Smooth muscle cell (in vitro differentiated cells): Measurements from ENCODE around the gene TBPL2. TPM values are rescaled to one million over a fixed set of nuclear protein-coding genes. Genes with fewer than 3 reads are reported as not detected.
"Not testable (repeated sequence)": the region's sequence is repeated elsewhere in the genome, so short reads cannot be mapped to it uniquely, and the experiment has no call there.

Experiments used
- DNase-seq: peaks from one replicate; lab custom pipeline; 2025; ENCODE audit not compliant: unreplicated experiment; lab: John Stamatoyannopoulos, UW
- H2AFZ ChIP-seq: fragments of 200-600 bp; sonication (generic); 2 replicates; pipeline ENCODE4 v1.6.0; 2016; ENCODE audit warnings: antibody characterized with exemption, low read depth, mild to moderate bottlenecking
- H3F3A ChIP-seq: fragments of 200-600 bp; sonication (generic); 2 replicates; pipeline ENCODE4 v1.6.0; 2017; ENCODE audit warnings: antibody characterized with exemption, low read depth
- H3K27ac ChIP-seq: fragments of 200-600 bp; sonication (generic); 2 replicates; pipeline ENCODE4 v1.5.1; 2016; ENCODE audit warnings: low read depth, mild to moderate bottlenecking
- H3K27me3 ChIP-seq: fragments of 200-600 bp; sonication (generic); 2 replicates; pipeline ENCODE4 v1.6.1; 2016; ENCODE audit warnings: low read depth, mild to moderate bottlenecking
- H3K36me3 ChIP-seq: fragments of 200-600 bp; sonication (generic); 2 replicates; pipeline ENCODE4 v1.5.1; 2016; ENCODE audit warnings: low read depth
- H3K4me1 ChIP-seq: fragments of 200-600 bp; sonication (generic); 2 replicates; pipeline ENCODE4 v1.5.1; 2016; ENCODE audit warnings: low read depth
- H3K4me2 ChIP-seq: fragments of 200-600 bp; sonication (generic); 2 replicates; pipeline ENCODE4 v1.6.0; 2016; ENCODE audit warnings: mild to moderate bottlenecking
- H3K4me3 ChIP-seq: fragments of 200-600 bp; sonication (generic); 2 replicates; pipeline ENCODE4 v1.5.1; 2016; ENCODE audit warnings: mild to moderate bottlenecking
- H3K79me2 ChIP-seq: fragments of 200-600 bp; sonication (generic); 2 replicates; pipeline ENCODE4 v1.6.0; 2016; ENCODE audit warnings: low read depth, mild to moderate bottlenecking
- H3K9ac ChIP-seq: fragments of 200-600 bp; sonication (generic); 2 replicates; pipeline ENCODE4 v1.6.0; 2016; ENCODE audit warnings: low read depth
- H3K9me3 ChIP-seq: fragments of 200-600 bp; sonication (generic); replicated peaks from 2 replicates; pipeline ENCODE4 v1.5.1; 2016; ENCODE audit warnings: low read depth
- H4K20me1 ChIP-seq: fragments of 200-600 bp; sonication (generic); 2 replicates; pipeline ENCODE4 v1.6.0; 2016; ENCODE audit warnings: low read depth
- CTCF ChIP-seq: fragments of 200-600 bp; sonication (generic); IDR thresholded peaks from 2 replicates; pipeline ENCODE4 v1.5.1; 2017; ENCODE audit warnings: borderline replicate concordance, mild to moderate bottlenecking, antibody characterized with exemption; ENCODE audit not compliant: insufficient read depth, poor library complexity, severe bottlenecking
- WGBS: methylation state at CpG from one replicate; pipeline ENCODE4 v1.1.7; 2016; ENCODE audit warnings: low lambda C conversion rate; 5-methylcytosine and 5-hydroxymethylcytosine counted together
- polyA plus RNA-seq: library from polyadenylated mRNA; unstranded; fragments of >200 nt; fragmentation: Nextera tagmentation; extraction: Ambion mirVana; gene quantifications from 2 replicates; pipeline ENCODE4 v1.2.1, GENCODE V29; 2016
- total RNA-seq: library from RNA; depleted of rRNA; stranded (reverse); fragments of >200 nt; gene quantifications from 2 replicates; pipeline ENCODE4 v1.2.3, GENCODE V29; 2014

The TBPL2 gene
- total and polyA plus RNA-seq, 2 experiments from 2014 or later, result not detected

GRCh38 chr14:55423969-55424368 is 16.4 kb downstream of the TBPL2 start:
- Histone ChIP-seq H3K9me3 (no peaks in the 10 kb centered on the region), H3K4me2 (no peak overlapping the region), H3F3A (no peaks in the 10 kb centered on the region), H4K20me1 (no peaks in the 10 kb centered on the region), H2AFZ (no peak overlapping the region), H3K36me3 (no peaks in the 10 kb centered on the region), H3K27ac (no peak overlapping the region), H3K9ac (no peak overlapping the region), H3K79me2 (no peaks in the 10 kb centered on the region), H3K27me3 (no peaks in the 10 kb centered on the region), H3K4me1 (no peaks in the 10 kb centered on the region), H3K4me3 (no peak overlapping the region)
- DNase-seq, result no peak
- 31% methylated on average over 2 of the region's 2 CpGs for WGBS
- TF ChIP-seq CTCF, result no peak

DNA sequence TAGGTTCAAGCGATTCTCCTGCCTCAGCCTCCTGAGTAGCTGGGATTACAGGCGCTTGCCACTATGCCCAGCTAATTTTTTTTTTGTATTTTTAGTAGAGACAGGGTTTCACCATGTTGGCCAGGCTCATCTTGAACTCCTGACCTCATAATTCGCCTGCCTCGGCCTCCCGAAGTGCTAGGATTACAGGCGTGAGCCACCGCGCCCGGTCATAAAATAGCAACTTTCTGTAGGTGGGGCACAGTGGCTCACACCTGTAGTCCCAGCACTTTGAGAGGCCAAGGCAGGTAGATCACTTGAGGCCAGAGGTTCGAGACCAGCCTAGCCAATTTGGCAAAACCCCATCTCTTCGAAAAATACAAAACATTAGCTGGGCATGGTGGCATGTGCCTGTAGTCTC is 18.1 kb downstream of the TBPL2 start:
- H3K4me3 ChIP-seq, H4K20me1 ChIP-seq, H3K27ac ChIP-seq, H3K4me1 ChIP-seq, H3K79me2 ChIP-seq, H3K4me2 ChIP-seq, H3K9ac ChIP-seq, H3K9me3 ChIP-seq, H3F3A ChIP-seq, H3K36me3 ChIP-seq, H3K27me3 ChIP-seq, DNase-seq, H2AFZ ChIP-seq: not testable (repeated sequence)
- 92% methylated on average over 11 of the region's 11 CpGs for WGBS

DNA sequence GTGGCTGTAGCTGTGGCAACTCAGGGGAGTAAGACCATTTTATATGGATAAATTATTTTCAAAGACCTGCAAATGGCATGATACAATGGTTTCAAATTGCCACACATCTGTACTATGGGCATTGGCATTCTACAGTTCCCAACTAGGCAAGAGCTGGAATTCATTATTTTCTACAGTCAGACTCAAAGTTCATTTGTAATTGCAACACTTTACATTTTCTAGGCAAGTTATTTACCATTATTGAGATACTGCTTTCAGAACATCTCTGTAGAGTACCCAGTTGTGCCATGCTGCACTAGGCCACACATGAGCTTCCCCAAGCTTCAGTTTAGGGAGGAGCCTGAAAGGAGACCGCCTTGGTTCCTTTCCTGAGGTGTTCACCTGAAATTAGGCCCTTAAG is 20.8 kb downstream of the TBPL2 start:
- H3K79me2 ChIP-seq, result no peaks in the 10 kb centered on the region
- no peak overlapping the region for H2AFZ ChIP-seq
- no peaks in the 10 kb centered on the region for H3F3A ChIP-seq
- H3K9ac ChIP-seq, result no peak overlapping the region
- no peaks in the 10 kb centered on the region for H4K20me1 ChIP-seq
- no peaks in the 10 kb centered on the region for H3K4me1 ChIP-seq
- no peak for DNase-seq
- no peak overlapping the region for H3K4me3 ChIP-seq
- no peaks in the 10 kb centered on the region for H3K9me3 ChIP-seq
- TF ChIP-seq CTCF, result no peak
- H3K36me3 ChIP-seq, result no peaks in the 10 kb centered on the region
- H3K4me2 ChIP-seq, result no peak overlapping the region
- peaks cover 20% of the 10 kb centered on the region for H3K27me3 ChIP-seq
- 97% methylated on average over 1 of the region's 1 CpG for WGBS
- no peak overlapping the region for H3K27ac ChIP-seq

- Histone ChIP-seq H3K9me3 (no peaks in the 10 kb centered on the region), H4K20me1 (no peaks in the 10 kb centered on the region), H3K79me2 (no peaks in the 10 kb centered on the region), H3K27me3 (peaks cover 23% of the 10 kb centered on the region), H3K9ac (no peak overlapping the region), H2AFZ (no peak overlapping the region), H3F3A (no peaks in the 10 kb centered on the region), H3K27ac (no peak overlapping the region), H3K36me3 (no peaks in the 10 kb centered on the region), H3K4me2 (no peak overlapping the region), H3K4me1 (no peaks in the 10 kb centered on the region), H3K4me3 (no peak overlapping the region)
- WGBS, result 77% methylated on average over 6 of the region's 6 CpGs
- DNase-seq, result no peak
- no peak for TF ChIP-seq CTCF
These were observed 22.0 kb downstream of the TBPL2 start for GRCh38 chr14:55418411-55418810.
